Esophagus squamous epithelium (tissue), 4 donors: ENCODE results near the gene RFPL2.

Experiments
- CTCF ChIP-seq, 6 experiments: fragments of 450-650 bp in 4 of 6; fragments of 200-600 bp in 2 of 6; sonication (generic) in 2 of 6; IDR thresholded peaks; one replicate each; pipeline ENCODE4 v1.5.1; 2016 to 2019; ENCODE audit warnings: antibody characterized with exemption in 6 of 6, mild to moderate bottlenecking in 4 of 6, moderate library complexity in 4 of 6
- POLR2A ChIP-seq, 4 donors: fragments of 450-650 bp; IDR thresholded peaks; one replicate each; pipeline ENCODE4 v1.6.1; 2017; ENCODE audit warnings: antibody characterized with exemption in 4 of 4, mild to moderate bottlenecking in 4 of 4, moderate library complexity in 3 of 4

- TF ChIP-seq POLR2A (IDR thresholded peaks at IDR 0.05) (no peak), CTCF (IDR thresholded peaks at IDR 0.05) (no peak)
Measured at GRCh38 chr22:32177221-32177765, 27.6 kb downstream of the RFPL2 start.
